Fibroblast of lung (primary cell): ENCODE data around the gene CCDC197. TPM values are rescaled to one million over a fixed set of nuclear protein-coding genes. Genes with fewer than 3 reads are reported as not detected.

Experiments
- DNase-seq, 2 donors: peaks; one replicate each; pipeline versions ENCODE4 v3.0.0 to v3.0.0-alpha.2; 2010; ENCODE audit warnings: low read depth in 2 of 2
- H2AFZ ChIP-seq: 2 replicates; pipeline ENCODE4 v1.5.1; 2012; ENCODE audit warnings: low read length, control low read depth, inconsistent platforms
- H3K27ac ChIP-seq: 2 replicates; pipeline ENCODE4 v1.5.1; 2011; ENCODE audit warnings: low read length, control low read depth; ENCODE audit not compliant: insufficient read depth
- H3K27me3 ChIP-seq: 2 replicates; pipeline ENCODE4 v1.5.1; 2011; ENCODE audit warnings: mild to moderate bottlenecking, low read length; ENCODE audit not compliant: control insufficient read depth, insufficient read depth
- H3K36me3 ChIP-seq: 2 replicates; pipeline ENCODE4 v1.5.1; 2011; ENCODE audit warnings: low read length; ENCODE audit not compliant: control insufficient read depth, insufficient read depth
- H3K4me1 ChIP-seq: 2 replicates; pipeline ENCODE4 v1.5.1; 2011; ENCODE audit warnings: low read length; ENCODE audit not compliant: control insufficient read depth, insufficient read depth; ENCODE audit errors: extremely low read depth
- H3K4me2 ChIP-seq: 2 replicates; pipeline ENCODE4 v1.5.1; 2011; ENCODE audit warnings: low read length, control low read depth; ENCODE audit not compliant: insufficient read depth; ENCODE audit errors: extremely low read depth
- H3K4me3 ChIP-seq, 4 experiments: fragments of 200-600 bp in 1 of 4; sonication (generic) in 1 of 4; replicated peaks in 1 of 4; 2 replicates each; pipeline ENCODE4 v1.5.1; 2011 to 2016; ENCODE audit warnings: low read length in 4 of 4, low read depth in 3 of 4, mild to moderate bottlenecking in 3 of 4, control low read depth in 2 of 4, inconsistent platforms in 1 of 4, mixed read lengths in 1 of 4; ENCODE audit not compliant: insufficient read depth in 1 of 4; ENCODE audit errors: control extremely low read depth in 1 of 4
- H3K79me2 ChIP-seq: 2 replicates; pipeline ENCODE4 v1.5.1; 2012; ENCODE audit warnings: mild to moderate bottlenecking, low read length, inconsistent platforms; ENCODE audit not compliant: control insufficient read depth, insufficient read depth
- H3K9ac ChIP-seq: 2 replicates; pipeline ENCODE4 v1.5.1; 2011; ENCODE audit warnings: mild to moderate bottlenecking, low read length, control low read depth; ENCODE audit not compliant: insufficient read depth
- H3K9me3 ChIP-seq: 2 replicates; pipeline ENCODE4 v1.5.1; 2012; ENCODE audit warnings: low read depth, low read length; ENCODE audit not compliant: control insufficient read depth, insufficient read depth
- H4K20me1 ChIP-seq: 2 replicates; pipeline ENCODE4 v1.5.1; 2011; ENCODE audit warnings: low read length; ENCODE audit not compliant: control insufficient read depth, insufficient read depth; ENCODE audit errors: extremely low read depth
- CTCF ChIP-seq, 2 donors: IDR thresholded peaks in 1 of 2; conservative IDR thresholded peaks in 1 of 2; 1 replicate in 1 of 2; 2 replicates in 1 of 2; pipeline ENCODE4 v1.5.1; 2011 to 2012; ENCODE audit warnings: low read length in 2 of 2, control low read depth in 1 of 2, inconsistent platforms in 1 of 2, low read depth in 1 of 2, mild to moderate bottlenecking in 1 of 2
- EZH2 ChIP-seq: IDR thresholded peaks from 2 replicates; pipeline ENCODE4 v1.5.1; 2012; ENCODE audit warnings: low read length, control low read depth, mild to moderate bottlenecking; ENCODE audit errors: missing control alignments
- polyA plus RNA-seq, 2 donors: library from polyadenylated mRNA; depleted of rRNA in 1 of 2; stranded (reverse) in 1 of 2; unstranded in 1 of 2; fragments of >200 nt; gene quantifications; 2 replicates each; pipeline ENCODE4 v1.2.1, GENCODE V29; 2011 to 2012; ENCODE audit warnings: missing spikeins in 1 of 2
- total RNA-seq: library from RNA; depleted of rRNA; stranded (reverse); fragments of >200 nt; gene quantifications from 2 replicates; pipeline ENCODE4 v1.2.1, GENCODE V29; 2014

The CCDC197 gene
- total and polyA plus RNA-seq, 2 donors (not counting 1 experiment from before 2014, with no cell fraction given): not detected

DNA sequence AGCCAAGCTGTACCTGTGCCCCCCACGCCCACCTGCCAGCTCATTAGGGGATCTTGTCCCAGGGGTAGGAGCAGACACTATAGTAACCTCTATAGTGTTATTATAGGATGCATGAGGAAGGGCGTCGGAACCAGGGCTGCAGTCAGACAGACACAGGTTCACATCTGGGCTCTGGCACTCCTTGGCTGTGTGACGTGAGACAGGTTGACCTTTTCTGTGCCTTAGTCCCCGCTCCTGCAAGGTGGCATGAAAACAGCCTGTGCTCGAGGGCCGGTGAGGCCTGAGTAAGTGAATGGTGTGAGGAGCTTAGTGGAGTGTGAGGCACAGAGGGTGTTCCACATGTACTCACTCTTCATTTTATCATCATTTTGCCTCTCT, 39.8 kb upstream of the CCDC197 start:
- TF ChIP-seq CTCF (conservative IDR thresholded peaks at IDR 0.05 in 1 of 2, IDR thresholded peaks at IDR 0.05 in 1 of 2; ENCODE audit: low read depth in 1 of 2, low read length in 2 of 2) (no peak), EZH2 (no peak)
- Histone ChIP-seq H3K4me1 (no peaks in the 10 kb centered on the region), H3K36me3 (no peaks in the 10 kb centered on the region)

GRCh38 chr14:93957751-93958566, 39.1 kb upstream of the CCDC197 start:
- no peak overlapping the region for H3K4me2 ChIP-seq
- no peaks in the 10 kb centered on the region for H3K9me3 ChIP-seq
- no peaks in the 10 kb centered on the region for H3K27me3 ChIP-seq
- no peak overlapping the region for H3K27ac ChIP-seq
- no peak for DNase-seq
- no peaks in the 10 kb centered on the region for H4K20me1 ChIP-seq
- H3K4me3 ChIP-seq: no peak overlapping the region
- H3K79me2 ChIP-seq: no peaks in the 10 kb centered on the region
- H3K4me1 ChIP-seq: no peaks in the 10 kb centered on the region
- TF ChIP-seq EZH2: no peak
- TF ChIP-seq CTCF (conservative IDR thresholded peaks at IDR 0.05 in 1 of 2, IDR thresholded peaks at IDR 0.05 in 1 of 2; ENCODE audit: low read depth in 1 of 2, low read length in 2 of 2): no peak
- no peak overlapping the region for H2AFZ ChIP-seq
- no peaks in the 10 kb centered on the region for H3K36me3 ChIP-seq
- H3K9ac ChIP-seq: no peak overlapping the region

More for the DNA sequence above, 39.8 kb upstream of the CCDC197 start:
- no peak overlapping the region for H3K4me2 ChIP-seq
- no peak overlapping the region for H2AFZ ChIP-seq
- no peak overlapping the region for H3K27ac ChIP-seq
- H3K9ac ChIP-seq: no peak overlapping the region
- H3K9me3 ChIP-seq: no peaks in the 10 kb centered on the region
- no peaks in the 10 kb centered on the region for H4K20me1 ChIP-seq
- DNase-seq: no peak
- no peak overlapping the region for H3K4me3 ChIP-seq
- H3K79me2 ChIP-seq: no peaks in the 10 kb centered on the region
- no peaks in the 10 kb centered on the region for H3K27me3 ChIP-seq

- no peaks in the 10 kb centered on the region for H3K79me2 ChIP-seq
- H2AFZ ChIP-seq: no peak overlapping the region
- H3K9ac ChIP-seq: no peak overlapping the region
- no peaks in the 10 kb centered on the region for H3K27me3 ChIP-seq
- no peak overlapping the region for H3K27ac ChIP-seq
- no peaks in the 10 kb centered on the region for H3K9me3 ChIP-seq
- no peak overlapping the region for H3K4me3 ChIP-seq
- no peak for TF ChIP-seq EZH2
- TF ChIP-seq CTCF (conservative IDR thresholded peaks at IDR 0.05 in 1 of 2, IDR thresholded peaks at IDR 0.05 in 1 of 2; ENCODE audit: low read depth in 1 of 2, low read length in 2 of 2): no peak
- no peak overlapping the region for H3K4me2 ChIP-seq
- no peaks in the 10 kb centered on the region for H3K4me1 ChIP-seq
- no peaks in the 10 kb centered on the region for H3K36me3 ChIP-seq
- no peak for DNase-seq
- no peaks in the 10 kb centered on the region for H4K20me1 ChIP-seq
Observed at GRCh38 chr14:93958567-93959238, 38.4 kb upstream of the CCDC197 start.
